Activated CD4-positive, alpha-beta T cell treated with anti-CD3 and anti-CD28 coated beads for 48 hours (primary cell): ENCODE data around the gene INSIG1.

Experiments
- DNase-seq: peaks from one replicate; pipeline ENCODE4 v3.0.0-alpha.2; 2020

INSIG1 gene

DNA sequence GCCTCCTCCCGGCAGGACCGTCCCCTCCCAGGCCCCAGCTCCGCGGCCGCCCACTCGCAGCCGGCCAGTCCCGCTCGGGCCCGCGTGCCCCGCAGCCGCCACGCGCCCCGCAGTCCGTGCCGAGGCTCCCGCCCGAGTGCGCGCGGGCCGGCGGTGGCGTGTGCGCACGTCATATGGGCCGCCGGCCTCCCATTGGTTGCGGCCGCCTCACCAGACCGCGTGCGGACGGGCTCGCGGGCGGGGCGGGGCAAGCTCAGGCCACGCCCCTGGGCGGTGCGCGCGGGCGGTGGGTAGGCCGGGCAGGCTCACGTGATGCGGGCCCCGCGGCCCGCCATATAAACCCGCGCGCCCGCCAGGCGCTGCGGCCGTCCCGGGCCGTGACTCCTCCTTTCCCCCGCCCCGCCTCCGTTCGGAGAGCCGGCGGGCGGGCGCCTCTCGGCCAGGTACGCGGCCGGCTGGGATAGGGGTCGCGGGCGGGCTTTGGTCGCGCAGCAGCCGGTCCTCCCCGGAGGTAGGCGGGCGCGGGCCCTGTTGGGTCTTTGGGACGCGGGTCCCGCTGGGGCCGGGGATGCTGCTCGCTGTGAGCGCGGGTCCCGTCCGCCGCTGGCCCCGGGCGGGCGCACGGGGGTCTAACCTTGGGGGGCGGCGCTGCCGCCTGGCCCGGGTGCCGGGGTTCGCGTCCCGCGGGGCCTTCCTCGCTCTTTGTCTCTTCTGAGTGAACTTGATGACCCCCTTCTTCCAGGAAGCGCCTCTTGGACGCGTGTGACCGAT is at the start of gene INSIG1:
Gene INSIG1, plus strand, starts transcription at position 362 of the 771 bp plus-strand sequence. Its CDS starts 408 bp downstream, at position 770.
- peak; percentile 92 for DNase-seq

DNA sequence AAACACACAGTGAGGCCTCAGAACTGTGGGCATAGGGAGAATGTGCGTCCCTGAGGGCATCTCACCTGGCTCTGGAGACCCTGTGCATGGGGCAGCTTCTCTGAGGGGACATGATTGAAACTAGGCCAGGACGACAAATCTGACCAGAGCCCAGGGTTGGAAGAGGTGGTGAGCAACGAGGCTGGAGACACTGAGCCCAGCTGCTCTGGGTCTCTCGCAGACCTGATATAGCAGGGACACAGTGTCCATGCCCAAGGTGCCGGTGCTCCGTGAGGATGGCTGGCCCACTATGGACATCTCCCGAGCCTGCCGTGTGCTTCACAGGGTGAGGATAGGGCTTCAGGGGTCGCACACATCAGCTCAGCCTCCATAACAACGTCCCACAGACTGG is 49.3 kb upstream of the INSIG1 start:
- DNase-seq: no peak

DNA sequence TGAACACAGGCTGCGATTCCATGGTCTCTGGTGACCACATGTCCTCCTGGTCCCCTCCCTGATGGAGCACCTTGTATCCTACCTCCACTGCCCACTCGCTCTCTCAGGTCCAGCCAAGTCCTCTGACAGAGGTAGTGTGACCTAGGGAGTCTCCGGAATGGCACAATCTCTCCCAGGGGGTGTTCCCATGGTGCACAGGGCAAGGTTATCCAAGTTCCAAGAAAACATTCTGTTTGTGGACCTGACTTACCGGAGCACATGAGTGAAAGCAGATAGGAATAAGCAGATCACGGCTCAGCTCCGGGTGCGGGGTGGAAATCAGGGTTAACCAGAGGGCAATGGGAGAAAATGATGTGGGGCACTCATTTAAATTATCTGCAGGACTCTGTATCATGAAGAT is 45.8 kb upstream of the INSIG1 start:
- DNase-seq: no peak

DNA sequence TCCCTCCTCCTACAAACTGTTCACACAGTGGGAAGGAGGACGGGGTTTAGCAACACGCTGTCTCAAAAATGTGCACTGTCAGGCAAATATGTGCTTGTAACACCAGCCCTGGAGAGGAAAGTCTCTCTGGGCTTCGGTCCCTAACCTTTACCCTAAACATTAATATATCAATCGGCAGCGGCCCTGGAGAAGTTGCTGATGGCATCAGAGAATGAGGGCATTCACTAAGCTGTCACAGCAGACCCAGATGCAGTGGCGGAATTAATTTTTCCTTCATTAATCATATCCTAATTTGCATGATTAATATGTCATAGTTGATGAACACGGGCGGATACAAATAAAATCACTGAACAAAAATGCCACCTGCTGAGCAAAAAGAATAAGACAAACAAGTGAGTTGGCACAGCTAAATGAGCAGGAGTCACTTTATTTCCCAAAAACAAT is 45.2 kb upstream of the INSIG1 start:
- no peak for DNase-seq

DNA sequence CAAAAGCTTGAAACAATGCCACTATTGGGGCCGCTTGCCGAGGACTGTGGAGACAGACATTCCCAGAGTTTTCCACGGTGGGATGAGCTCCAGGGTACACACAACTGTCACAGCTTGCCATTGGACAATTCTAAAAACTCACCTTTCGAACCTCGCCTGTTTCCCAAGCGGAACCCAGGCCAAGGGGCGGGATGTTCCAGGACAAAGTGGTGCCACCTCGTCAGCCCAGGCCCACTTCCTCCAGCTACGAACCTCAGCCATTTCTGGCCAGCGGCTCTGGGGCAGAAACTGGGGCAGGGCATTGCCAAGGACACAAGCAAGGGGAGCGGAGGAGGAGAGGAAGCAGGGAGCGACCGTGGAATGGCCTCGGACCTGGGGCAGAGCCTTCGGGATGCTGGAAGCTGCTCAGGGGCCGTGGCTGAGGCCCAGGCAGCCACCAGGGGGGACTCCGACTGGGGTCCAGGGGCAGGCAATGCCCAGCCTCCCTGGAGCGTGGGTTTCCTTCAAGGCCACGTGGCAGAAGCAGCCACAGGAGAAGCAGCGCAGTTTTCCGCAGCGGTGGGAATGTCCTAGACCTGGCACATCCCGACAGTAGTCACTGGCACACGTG is 44.7 kb upstream of the INSIG1 start:
- DNase-seq: no peak

DNA sequence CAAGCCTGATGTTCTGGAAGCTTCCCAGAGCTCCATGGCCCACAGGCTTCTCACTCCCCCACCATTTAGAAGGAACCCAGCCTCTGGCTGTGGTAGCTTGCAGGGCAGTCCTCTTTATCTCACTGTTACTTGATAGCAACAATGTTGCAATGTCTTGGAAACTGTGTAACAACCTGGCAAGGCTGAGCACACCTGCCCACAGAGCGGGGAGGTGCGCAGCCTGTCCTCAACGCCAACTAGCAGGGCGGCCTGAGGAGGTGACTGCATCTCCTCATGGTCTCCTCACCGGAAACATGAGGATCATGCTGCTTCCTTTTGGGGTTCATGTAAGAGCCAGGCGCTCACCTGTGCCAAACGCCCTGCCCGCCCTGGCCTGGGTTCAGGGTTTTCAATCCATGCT is 43.7 kb upstream of the INSIG1 start:
- DNase-seq: no peak

DNA sequence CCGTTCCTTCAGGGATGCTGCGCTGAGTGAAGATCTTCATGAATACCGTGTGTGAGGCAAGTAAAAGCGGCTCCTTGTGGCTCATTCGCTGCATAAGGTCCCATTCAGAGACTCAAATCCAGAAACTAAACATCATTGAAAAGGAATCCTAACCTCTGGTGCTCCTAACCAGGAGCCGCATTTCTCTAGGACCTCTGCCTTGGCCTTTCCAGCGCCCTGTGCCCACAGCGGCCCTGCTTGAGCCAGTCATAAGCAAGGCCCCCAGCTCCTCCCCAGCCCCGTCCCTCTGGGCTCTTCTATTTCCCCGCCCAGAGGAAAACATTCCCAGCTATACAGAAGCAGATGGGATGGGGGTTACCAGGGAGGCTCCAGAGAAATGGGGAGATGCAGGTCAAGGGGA is 42.6 kb upstream of the INSIG1 start:
- no peak for DNase-seq

DNA sequence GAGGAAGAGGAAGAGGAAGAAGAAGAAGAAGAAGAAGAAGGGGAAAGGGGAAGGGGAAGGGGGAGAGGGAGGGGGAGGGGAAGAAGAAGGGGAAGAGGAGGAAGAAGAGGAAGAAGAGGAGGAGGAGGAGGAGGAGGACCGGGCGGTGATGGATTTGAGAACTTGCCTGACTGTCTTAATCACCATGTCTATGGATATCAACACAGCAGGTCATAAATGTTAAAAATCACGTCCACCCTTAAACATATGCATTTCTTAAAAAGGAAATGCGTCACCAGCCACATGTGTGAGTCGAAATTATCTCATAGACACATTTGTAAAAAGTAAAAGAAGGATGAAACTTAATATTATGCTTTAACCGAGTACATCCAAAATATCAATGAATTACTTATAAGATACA is 42.1 kb upstream of the INSIG1 start:
- DNase-seq: no peak

DNA sequence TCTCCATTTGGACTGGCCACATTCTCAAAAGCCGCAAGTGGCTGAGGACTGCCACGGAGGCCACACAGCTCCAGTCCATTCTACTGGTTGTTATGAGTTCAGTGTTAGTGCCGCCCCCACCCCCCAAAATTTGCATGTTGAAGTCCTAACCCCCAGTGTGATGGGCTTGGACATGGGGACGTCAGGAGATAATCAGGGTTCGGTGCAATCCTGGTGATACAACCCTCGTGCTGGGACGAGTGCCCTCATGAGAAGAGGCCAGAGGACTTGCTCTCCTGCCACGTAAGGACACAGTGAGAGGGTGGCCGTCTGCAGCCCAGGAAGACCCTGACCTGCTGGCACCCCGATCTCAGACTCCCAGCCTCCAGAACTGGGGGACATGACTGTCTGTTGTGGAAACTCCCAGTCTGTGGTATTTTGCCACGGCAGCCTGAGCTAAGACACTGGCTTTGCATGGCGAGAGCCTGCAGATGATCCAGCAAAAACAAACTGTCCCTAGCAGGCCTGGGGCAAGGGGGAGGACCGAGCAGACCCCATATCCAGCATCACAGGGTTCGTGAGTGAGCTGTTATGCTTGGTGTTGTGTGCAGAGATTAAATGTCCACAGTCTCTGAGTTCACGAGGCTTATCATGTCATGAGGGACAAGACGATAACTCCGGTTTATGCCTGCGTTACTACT is 41.5 kb upstream of the INSIG1 start:
- no peak for DNase-seq

DNA sequence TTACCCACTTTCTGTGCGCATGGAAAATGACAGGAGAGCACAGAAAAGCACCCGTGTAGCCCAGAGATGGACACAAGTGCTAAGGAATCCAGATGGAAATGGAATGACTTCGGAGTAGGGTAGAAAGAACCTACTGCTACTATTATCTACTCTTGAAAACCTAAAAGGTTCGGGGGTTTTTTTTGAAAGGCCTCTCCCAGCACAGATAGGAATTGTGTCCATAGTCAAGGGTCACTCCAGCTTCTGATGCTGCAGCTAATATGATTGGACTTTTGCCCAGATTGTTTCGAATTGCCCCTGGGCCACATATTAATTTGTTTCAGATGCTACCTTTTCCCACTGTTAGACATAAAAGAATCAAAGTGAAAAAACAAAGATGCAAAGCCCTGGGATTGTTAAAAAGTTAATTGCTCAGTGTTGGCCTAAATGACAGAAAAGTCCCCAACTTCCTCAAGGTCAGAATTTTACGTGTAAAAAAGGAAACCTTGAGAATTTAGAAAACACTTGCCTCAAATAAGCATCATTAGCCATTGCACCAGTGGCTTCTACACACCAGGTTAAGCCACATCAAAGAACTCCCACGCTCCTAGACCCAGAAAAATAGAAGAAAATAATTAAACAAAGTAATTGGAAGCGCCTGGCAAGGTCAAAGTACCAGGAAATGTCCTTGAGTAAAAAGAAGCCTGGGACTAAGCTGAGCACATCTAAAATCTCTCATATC is 40.8 kb upstream of the INSIG1 start:
- DNase-seq: no peak

DNA sequence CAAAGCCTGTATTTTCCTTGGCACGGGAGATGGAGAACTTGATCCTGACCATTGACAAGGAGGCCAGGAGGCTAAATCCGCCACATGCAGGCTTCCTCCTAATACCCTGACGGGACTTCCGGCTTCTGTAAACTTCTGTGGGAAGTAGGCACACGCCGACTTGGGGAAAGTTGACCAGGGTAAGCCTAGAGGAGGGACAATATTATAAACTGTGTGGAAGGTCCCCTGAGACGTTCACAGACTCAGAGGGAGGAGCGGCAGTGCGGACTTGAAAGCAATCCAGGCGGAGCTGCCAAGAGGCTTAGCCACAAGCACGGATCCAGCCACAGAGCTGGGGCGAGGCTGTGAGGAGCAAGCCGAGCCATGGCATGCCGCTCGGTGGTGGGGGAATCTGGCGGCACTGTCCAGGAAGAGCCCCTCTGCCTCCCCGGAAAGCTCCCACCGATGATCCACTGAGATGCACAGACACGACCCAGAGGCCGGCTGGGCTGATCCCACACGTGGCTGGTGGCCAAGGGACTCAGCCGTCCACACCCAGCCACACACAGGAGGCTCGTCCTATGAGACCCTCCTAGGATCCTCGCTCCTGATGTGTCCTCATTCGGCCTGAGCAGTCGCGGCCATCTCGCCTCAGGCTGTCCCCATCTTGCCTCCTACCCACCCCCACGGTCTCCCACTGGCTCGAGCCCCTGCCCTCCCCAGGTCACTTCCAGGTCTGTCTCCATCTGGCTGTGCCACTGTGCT is 40.0 kb upstream of the INSIG1 start:
- no peak for DNase-seq

DNA sequence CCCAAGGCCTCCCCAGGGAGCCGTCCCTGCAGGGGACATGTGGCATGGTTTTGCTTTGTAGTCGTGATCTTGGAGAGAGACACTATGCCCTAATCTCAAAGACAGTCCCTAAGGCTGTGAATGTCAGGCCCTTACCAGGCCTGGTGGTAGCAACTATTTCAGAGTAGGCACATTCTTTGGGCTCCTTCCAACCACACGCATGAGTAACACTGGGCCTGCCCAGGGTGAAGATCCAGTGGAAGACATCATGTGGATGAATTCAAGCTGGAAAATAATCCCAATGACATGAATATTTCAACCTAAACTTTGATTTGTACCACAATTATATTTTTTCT is 39.5 kb upstream of the INSIG1 start:
- no peak for DNase-seq

DNA sequence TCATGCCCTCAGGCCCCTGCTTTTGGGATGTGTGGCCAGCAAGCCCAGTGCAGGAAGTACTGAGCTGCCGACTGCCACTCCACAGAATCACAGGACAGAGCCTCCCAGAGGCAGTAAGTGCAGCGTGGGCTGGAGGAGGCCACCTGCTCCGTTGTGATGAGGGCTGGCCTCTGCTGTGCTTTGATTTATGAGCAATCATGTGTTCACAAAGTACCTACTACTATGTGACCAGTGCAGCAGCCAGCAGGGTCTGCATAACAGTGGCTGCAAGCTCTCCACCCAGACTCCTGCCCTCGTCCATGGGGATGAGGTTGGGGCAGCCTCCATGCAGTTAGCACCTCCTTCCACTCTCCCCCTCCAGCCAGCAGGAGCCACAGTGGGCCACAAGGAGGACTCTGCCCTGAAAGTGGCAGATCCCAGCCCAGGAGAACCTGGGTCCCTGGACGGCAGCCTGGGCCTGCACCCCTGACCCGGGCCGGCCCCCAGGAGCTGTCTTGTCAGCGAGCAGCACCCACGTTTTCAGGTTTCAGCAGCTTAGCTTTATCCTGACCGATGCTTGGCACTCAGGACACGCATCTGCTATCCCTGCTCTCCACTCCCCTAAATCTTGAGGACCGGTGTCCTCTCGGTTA is 37.7 kb upstream of the INSIG1 start:
- no peak for DNase-seq

DNA sequence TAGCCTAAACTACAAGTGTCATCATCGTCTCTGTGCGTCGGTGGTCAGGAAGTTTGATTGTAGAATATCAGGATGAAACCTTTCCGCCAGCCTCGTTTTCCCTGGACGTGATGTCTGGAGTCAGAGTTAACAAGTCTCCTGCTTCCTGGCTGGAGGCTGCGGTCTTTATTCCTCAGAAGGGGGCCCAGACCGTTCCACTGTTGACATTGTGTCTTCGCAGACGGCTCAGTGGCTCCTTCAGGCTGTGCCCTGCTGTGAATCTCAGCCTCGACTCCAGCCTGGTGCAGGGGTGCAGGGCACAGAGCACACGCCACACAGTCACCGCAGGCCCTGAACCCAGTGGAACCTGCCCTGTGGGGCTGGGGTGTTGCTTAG is 37.2 kb upstream of the INSIG1 start:
- no peak for DNase-seq

DNA sequence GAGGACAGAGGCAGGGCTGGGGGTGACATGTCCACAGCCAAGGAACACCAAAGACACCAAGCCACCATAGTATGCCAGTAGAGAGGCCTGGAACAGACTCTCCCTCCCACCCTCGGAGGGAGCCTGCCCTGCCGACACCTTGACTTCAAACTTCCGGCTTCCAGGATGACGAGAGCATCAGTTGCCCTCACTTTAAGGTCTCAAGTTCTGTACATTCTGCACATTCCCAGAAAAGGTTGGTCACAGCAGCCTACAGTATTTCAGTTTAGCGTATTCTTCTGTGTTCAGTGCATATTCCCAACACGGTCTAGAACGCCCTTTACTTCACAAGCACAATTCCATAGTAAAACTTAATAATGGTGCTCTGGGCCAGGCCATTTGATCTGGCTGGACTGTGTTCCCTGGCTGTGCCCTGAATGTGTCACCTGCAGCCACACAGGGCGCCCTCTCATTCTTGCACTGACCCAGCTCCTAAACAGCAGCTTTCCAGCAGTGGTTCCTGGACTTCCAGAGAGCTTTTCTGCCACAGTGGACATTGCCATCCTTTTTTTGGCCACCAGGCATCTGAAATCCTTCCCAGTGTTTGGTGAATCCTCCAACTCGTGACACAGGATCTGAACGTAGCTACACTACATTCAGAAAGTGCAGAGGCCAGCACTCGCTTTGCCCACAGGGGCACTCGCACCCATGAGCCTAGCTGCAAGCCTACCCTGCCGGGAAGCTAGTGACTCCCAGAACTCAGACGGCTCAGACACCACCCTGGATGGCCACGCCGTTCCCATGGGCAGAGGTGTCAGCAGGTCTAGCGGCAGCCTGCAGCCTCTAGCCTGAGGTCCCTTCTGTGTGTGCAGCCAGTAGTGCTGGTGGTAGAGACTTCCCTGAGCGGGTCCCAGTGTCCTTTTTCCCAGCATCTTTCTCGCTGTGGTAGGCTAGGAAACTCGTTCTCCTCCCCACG is 36.4 kb upstream of the INSIG1 start:
- no peak for DNase-seq

DNA sequence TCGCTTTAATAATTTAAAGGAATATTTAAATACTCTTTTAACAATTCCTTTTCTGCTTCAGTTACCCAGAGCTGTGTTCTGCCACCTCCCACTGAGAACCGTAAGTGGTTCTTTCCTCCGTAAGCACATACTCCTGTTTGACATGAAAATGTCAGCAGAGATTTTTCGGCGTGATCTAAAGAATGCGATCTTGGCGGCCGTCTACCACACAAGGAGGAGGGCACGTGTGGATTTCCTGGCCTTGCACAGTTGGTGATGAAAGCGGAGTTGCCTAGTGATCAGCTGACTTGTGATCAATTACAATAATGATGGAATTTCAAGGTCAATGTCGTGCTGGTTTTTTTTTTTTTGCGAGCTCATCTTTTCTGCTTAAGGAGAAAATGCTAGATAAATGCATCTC is 35.6 kb upstream of the INSIG1 start:
- no peak for DNase-seq

DNA sequence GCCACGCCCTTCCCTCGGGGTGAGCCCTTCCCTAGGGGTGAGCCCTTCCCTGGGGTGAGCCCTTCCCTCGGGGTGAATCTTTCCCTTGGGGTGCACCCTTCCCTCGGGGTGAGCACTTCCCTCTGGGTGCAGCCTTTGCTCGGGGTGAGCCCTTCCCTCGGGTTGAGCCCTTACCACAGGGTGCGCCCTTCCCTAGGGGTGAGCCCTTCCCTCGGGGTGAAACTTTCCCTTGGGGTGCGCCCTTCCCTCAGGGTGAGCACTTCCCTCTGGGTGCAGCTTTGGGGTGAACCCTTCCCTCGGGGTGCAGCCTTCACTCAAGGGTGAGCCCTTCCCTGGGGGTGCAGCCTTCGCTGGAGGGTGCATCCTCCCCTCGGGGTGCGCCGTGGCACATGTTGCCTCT is 34.6 kb upstream of the INSIG1 start:
- DNase-seq: no peak

DNA sequence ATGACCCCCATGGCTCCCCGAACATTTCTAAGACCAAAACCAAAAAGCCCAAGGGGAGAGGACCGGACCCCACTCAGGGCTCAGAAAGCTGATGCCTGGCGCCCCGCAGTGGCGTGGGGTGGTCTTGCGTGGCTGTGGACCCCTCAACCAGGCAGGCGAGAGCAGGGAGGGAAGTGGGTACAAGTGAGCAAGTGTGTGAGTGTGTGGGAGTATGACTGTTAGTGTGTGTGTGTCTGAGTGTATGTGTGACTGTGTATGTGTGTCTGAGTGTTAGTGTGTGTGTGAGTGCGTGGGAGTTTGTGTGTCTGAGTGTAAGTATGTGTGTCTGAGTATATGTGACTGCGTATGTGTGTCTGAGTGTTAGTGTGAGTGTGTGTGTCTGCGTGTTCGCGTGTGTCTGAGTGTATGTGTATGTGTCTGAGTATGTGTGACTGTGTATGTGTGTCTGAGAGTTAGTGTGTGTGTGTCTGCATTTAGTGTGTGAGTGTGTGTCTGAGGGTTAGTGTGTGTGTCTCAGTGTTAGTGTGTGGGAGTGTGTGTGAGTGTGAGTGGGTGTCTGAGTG is 34.0 kb upstream of the INSIG1 start:
- DNase-seq: no peak

DNA sequence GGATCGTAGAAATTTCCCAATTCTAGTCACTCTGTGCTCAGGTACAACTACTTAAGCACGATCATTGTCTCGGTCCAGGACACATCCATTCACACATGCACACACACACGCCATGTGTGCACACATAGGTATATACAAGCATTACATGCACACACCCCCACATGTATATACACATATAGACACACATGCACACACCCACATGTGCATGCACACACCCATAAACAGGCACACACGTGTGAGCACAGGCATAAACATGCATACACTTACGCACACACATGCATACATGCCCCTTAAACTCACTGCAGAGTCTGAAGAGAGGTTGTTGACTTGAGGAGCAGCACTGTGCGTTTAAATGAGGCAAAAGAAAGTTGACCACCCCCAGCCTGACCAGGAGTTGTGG is 32.5 kb upstream of the INSIG1 start:
- DNase-seq: no peak

DNA sequence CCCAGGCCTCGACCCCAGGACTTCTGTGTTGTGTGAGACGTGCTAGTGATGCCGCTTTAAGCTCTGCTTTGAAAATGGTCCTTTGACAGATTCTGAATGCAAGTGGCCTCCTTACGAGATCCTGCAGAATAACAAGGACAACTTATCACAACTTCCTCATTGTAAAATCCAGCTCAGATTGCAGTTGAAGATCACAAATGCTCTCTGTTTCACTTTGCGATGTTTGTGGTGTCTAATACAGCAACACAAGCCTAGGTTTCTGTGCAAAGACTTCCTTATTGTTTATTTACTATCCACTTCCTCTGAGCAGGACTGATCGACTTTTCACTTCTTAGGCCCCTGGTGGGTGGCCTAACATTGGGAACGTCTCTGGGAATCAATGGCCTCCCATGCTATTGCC is 31.7 kb upstream of the INSIG1 start:
- DNase-seq: no peak

DNA sequence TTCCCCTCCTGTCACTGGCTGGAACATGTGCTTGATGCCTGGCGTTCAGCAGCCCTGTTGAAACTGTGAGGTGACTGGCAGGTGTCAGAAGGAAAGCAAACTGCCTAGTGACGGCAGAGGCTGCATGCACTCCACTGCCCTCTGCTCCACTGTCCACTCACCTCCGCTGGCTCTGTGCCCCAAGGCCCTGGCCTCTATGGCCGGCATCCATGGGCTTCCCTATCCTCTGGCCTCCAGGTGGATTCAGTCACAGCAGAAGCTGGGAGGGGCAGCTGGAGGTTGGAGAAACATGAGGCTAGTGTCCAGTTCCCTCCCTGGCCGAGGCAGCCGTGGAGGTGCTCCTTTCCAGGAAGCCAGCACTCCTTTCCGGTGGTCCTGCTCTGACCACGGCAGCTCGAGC is 31.2 kb upstream of the INSIG1 start:
- no peak for DNase-seq
